Nucleus accumbens (tissue), 56 donors: ENCODE results near the gene ENPP1.
A peak's percentile ranks its signal among the peaks of the same experiment; 100 is the strongest.

Source experiments
- DNase-seq, 56 donors: peaks; one replicate each; lab custom pipeline; 2025; lab: John Stamatoyannopoulos, UW

The ENPP1 gene

DNA sequence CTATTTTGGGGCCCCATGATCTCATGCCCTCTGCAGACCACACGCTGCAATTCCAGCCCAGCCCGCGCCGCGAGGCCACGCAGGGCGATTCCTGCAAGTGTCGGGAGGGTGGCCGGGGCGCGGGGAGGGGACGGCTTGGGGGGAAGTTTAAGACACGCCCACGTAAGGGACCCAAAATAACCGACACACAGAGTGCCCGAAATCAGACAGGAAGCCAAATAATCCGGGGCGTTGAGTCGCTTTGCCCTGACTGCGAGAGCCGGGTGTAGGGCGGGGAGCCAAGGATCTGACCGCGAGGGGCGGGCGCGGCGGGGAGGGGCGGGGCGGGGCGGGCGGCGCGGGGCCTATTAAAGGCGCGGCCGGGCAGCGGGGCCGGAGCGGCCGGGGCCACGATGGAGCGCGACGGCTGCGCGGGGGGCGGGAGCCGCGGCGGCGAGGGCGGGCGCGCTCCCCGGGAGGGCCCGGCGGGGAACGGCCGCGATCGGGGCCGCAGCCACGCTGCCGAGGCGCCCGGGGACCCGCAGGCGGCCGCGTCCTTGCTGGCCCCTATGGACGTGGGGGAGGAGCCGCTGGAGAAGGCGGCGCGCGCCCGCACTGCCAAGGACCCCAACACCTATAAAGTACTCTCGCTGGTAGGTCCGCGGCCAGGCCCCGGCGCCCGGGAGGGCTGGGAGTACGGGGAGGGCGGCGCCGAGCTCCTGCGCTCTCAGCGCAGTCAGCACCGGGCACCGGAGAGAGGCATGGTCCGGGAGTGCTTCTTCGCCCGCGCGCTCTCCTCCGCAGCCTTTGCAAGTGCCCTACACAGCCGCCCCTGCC, at the start of gene ENPP1:
ENPP1 (plus strand) TSS at position 377 of the 816 bp plus-strand sequence; CDS start at position 393, 16 bp downstream.
- DNase-seq: peak in 53 of 56 donors; percentile 7 to 88 (median 57)

DNA sequence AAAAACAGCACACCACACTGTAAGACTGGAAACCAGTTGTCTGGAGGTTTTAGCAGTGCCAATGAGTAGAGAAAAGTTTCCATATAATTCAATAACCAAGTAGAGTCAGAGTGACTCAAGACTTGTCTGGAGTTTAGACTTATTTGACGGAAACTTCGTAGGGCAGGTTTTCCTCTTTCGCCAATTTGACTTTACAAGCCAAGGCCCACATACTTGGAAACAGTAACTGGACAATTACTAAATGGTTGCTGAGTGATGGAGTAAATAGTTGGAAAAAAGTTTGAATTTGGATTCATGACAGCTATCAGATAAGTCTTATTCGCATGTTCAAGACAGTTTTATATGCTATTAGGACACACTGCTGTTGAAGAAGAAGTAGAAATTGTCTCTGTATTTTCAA, 48.9 kb upstream of the ENPP1 start:
- DNase-seq: no peak

DNA sequence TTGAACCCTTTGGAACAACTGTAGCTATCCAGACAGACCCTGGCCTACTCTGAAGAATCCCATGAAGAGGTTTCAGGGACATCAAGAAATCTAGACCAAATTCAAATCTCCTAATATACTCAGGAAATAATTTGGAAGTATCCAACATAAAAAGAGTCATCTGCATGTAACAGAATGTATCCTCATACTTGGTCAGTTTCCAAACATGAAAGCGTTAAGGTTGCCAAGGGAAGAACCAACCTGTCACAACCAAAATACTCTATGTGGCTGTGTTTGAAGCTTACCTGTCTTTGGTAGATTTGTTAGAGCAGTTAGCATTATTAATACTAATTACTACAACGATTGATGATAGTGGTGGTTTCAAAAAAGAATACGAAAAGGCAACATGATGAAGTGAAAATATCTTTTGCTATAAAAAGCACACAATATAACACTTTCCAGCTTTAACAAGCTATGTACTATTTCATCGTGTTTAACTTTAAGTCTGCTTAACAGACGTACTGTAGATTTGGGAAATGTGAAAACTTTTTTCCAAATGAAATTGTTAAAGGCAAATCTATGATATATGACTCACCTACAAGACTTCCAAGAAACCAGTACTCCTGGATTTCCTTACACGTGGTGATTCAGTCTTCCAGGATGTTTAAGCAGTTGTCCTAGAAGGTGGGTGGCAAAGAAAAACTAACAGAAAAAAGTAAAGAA, 46.6 kb upstream of the ENPP1 start:
- no peak for DNase-seq

DNA sequence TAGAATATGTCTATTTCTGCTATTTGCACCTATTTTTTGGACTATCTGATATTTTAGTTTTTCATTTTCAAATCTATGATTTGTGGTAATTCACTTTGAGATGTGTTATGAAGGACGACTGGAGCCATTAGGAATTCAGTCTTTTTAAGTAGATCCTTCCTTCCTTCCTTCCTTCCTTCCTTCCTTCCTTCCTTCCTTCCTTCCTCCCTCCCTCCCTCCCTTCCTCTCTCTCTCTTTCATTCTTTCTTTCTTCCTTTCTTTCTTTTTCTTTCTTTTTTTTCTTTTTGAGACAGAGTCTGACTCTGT, 46.1 kb upstream of the ENPP1 start:
- no peak for DNase-seq

DNA sequence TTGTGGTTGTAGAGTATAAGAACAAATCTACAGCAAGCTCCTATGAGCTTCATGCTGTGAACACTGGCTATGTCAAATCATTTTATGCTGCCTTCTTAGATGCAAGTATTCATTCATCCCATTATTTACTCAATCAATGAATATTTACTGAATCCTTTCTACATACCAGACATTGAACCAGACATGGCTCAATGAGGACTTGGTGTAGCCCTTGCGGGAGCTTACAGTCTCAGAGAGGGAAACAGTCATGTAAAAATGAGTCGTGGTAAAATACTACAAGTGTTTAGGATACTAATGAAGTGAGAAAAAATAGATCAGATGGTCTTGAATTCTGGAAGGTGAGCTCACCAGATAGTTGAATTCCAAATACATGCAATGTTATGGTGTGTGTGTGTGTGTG, 44.8 kb upstream of the ENPP1 start:
- DNase-seq: no peak

DNA sequence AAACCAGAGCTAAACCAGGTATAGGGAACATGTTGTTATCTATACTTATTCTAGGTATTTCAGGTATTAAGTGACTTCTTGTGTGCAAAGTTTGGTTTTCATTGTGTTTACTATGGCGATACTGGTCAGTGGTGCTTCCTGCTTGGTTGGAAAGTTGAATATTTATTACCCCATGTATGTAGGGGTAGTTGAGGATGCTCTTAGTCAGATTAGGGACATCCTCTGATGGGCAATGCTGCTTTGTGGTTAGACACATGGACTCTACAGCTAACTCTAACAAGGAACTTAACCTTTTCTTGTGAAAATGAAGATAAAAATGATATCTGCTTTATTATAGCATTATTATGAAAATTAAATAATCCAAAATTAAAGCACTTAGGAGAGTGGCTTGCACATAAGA, 44.1 kb upstream of the ENPP1 start:
- no peak for DNase-seq

DNA sequence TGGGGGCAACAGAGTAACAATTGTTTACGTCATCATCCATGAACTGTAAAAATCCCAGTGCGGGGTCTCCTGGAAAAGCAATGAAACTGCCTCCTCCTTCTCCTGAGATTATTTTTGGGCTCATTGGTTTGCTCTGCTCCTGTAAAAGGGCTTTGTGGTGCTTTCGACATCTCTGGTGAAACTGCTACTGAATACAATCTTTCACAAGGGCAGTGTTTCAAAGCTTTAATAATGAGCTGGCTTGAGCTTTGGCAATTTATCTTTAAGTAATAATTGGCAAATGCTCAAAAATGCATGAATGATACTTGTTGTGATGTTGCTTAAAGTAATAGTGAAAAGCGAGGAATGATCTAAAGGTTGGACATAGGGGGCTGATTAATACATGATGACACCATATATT, 43.5 kb upstream of the ENPP1 start:
- no peak for DNase-seq

DNA sequence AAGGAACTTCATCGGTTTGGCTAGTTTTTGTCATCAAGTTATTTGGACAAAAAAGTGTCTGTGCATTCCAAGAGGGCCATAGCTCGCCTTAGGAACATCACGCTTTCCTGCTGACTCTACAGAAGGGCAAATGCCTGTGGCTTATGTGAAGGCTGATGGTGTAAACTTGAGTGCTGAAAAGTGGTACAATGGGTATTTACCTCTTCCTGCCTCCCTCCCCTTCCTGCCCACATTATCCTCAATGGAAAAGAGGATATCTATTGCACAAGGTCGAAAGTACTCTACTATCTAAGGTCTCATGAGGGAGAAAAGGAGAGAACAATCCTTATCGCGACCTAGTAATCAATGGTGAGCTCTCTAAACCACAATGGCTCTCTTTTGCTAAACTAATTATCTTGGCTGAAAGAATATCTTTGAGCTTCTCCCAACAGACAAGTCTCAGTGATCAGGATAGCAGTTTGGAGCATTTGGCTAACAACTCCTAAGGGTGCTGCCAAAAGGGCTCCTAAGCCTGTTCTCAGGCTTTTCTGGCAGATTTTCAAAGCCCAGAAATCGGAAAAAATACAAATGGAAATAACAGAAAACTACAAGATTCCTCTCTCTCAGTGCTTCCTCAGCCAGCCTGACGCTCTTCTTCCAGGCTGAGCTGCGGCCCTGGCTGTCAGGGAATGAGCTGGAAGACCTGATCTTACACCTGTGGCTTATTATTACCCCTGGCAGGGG, 42.6 kb upstream of the ENPP1 start:
- DNase-seq: no peak

DNA sequence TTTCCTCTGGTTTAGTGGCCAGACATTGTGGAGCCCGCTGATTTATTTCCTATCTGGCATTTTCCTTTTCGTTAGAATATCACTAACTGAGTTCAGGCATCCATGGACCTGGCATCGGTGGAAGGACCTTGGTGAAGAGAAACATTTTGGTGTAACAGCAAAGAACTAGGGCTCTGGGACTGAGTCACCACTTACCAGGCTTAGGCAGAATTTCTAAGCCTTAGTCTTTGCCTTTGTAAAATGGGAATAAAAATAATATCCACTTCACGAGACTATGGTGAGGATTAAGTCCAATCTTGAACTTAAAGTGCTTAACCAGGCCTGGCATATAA, 42.0 kb upstream of the ENPP1 start:
- DNase-seq: no peak

DNA sequence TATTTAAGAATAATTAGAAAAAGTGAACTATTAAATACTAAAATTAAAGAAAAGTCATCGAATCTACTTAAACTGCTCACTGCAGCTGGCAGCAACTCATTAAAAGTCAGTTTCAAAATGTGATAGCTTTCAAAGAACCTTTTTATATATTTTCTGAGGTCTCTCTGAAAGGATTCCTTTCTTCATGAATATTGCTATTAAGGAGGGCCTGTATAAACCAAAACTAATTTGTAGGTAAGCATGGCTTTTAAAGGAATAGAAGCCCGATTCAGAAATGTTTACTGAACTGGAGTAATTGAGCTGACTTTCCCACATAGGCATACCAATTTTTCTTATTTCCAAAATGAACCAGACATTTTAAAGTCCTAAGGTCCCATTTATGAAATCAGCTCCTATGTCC, 41.2 kb upstream of the ENPP1 start:
- no peak for DNase-seq

DNA sequence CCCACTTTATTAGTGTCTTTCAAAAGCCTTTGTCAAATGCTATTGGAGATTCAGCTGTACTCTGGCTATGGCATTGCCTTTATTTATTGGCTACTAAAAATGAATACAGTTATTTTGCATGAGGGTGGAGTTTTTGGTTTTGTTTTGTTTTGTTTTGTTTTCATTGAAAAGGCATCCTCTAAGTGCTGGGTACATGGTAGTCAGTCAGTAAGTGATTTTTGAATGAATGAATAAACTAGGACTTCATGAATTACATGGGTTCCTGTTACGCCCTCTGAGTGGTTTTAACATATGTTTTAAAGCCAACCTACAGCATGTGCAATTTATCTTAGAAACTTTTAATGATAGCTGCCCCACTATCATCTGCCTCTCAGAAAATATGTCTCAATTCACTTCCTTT, 38.9 kb upstream of the ENPP1 start:
- DNase-seq: no peak

DNA sequence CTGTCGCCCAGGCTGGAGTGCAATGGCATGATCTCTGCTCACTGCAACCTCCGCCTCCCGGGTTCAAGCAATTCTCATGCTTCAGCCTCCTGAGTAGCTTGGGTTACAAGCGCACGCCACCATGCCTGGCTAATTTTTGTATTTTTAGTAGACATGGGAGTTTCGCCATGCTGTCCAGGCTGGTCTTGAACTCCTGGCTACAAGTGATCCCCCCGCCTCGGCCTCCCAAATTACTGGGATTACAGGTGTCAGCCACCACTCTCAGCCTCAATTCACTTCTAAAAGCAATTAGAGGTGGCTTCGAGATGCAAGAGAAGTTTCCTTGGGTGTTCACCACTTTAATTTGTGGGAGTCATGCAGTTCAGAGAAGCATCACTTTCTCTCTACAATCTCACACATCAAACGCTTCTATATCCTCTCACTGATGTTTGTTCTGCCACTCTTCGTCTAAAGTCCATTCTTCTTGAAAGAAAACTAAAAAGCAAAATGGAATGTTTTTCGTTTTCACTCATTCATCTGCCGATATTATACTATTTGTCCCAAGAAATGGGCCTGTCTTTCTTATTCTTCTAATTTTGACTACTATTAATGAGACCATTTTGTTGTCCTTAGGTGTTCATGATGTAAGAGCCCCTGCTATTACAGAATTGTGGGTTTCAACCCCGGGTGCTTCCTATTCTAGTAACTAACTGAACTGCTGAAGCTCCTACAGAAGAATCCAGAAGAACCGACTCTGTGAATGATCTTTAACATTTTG, 38.3 kb upstream of the ENPP1 start:
- no peak for DNase-seq

DNA sequence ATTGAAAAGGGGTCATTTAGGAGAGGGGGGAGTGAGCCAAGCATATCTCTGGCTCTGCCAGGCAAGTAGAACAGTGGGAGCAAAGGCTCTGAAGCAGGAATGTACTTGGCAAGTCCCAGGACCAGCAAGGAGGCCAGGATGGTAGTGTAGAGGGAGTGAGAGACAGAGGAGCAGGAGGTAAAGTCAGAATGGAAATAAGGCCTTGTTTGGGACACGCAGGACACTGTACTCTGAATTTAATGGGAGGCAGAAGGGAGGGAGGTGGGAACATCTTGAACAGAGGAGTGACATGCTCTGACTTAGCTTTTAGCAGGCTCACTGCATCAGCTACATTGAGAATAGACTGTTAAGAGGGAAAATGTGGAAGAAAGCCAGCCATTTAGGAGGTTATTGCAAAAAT, 37.0 kb upstream of the ENPP1 start:
- DNase-seq: no peak

DNA sequence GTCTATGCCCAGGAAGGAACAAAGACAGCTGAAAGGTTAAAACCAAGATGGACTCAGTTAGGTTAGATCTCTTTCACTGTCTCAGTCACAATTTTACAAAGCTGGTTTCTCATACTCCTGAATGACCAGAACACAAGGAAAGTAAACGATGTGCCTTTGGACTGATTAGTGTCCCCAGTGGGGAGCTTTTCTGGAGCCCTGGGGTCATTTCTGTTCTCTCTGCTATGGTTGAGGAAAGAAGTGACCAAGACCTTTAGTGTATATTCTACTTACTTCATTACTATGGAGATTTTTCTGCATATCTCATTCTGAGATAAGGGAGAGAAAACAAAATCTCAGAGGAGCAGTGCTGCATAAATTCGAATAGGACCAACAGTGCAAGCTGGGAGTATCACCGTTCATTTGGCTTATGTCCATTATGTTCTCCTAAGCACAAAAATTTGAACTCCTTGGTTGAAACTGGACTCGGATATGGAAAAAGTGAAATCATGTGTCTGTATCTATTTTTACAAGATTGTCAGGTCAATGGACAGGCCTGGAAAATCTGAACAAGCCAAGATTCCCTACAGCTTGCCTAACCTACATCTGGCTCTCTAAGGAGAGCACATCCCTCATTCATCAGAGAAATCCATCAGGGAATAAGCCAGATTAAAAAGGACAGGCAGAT, 34.4 kb upstream of the ENPP1 start:
- no peak for DNase-seq

DNA sequence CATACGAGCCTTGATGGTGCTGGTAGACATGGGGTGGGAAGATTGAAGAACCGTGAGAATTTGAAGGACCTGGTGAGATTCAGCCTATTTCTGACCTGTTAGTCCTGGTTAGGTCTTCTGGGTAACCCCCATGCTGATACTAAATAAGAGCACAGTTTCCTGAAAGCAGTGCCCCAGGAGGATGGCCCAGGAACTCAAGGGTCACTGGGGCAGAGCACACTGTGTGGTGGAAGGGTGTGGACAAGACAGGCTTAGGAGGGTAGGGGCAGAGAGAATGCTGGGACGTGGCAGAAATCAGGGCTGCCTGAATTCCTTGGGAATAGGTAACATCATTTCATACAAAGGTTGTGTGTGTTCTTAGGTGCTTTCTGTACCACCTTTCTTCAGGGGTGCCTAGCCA, 31.9 kb upstream of the ENPP1 start:
- no peak for DNase-seq

DNA sequence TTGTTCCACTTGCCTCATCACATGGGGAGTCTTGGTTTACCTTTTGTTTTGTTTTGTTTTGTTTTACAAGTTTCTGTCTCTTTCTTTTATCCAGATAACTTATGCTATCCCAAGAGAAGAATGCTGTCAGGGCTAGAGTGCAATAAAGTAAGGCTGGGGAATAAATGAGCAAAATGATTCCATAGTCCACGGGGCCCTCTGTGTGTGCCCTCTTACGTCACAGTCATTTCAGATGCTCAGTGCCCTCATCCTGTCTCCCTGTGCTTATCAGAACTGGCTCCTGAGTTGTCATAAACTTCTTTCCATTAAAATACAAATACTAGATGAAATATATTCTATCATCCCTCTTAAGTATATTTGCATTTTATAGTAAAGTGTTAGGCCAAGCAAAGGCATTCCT, 30.8 kb upstream of the ENPP1 start:
- DNase-seq: no peak

DNA sequence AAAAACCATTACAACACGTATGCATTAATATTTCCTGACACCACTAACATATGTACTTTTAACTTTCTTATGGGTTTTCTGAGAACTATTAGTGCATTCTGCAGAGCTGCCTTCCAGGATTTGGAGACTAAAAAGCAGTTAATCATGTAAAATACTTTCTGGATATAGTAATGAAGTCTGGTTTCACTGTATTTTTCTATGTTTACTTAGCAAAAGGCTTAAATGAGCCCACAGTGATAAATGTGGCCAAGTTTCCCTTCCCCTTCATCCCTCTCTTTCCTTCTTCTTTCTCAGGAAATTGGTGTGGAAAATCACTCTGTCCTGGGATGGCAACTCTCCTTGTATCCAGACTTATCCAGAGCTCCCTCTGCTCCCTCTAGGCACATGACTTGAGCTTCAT, 29.7 kb upstream of the ENPP1 start:
- DNase-seq: no peak

DNA sequence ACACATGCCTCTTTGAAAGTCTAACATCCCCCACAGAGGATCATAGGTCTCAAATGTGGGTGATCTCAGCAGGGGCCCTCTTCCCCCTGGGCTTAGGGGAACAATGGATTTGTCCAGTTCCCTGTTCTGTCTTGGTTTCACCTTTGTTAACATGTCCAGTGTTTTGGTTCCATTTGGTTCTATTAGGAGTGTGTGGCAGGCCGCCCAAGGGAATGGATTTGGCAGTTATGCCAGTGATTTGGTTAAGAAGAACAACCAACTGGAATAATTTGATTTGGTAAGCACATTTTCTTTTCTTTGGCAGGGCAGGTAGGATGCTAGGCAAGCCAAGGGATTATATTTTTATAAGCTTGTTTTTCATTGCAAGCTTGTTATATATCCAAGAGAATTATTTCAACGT, 28.5 kb upstream of the ENPP1 start:
- peak in 4 of 56 donors; percentile 0 to 2 (median 1) for DNase-seq

DNA sequence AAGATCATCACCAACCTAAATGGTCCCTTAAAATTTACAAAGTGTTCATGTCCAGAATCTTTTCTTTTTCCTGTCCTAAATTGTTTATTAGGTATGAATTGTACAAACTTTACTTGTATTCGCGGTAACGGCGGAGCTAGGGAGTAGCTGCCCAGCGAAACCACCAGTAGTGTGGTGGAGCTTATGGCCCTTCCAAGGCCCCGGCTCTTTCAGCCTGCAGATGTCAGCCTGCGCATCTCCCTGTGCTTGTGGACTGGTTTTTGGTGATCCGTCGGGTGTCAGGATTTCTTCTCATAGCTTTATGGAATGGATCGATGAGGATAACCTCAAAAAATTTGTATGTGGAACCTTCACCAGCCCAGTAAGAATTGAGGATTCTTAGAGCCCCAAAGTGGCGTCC, 27.2 kb upstream of the ENPP1 start:
- DNase-seq: no peak

DNA sequence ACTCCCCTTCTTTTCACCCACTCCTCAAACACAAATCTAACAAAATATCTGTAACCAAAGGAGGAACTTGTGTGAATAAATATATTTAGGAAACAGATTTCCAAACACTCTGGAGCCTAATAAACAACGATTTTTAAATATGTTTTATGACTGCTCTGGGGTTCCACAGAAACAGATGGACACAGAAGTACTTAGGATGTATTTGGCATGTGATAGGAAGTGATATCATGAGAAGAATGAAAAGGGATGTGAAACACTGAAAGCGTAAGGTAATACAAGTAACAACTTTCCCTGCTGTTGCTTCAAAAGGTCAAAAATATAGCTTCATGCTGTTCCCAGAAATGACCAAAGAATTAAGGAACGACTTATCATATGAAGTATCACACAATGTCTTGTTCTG, 26.1 kb upstream of the ENPP1 start:
- no peak for DNase-seq

DNA sequence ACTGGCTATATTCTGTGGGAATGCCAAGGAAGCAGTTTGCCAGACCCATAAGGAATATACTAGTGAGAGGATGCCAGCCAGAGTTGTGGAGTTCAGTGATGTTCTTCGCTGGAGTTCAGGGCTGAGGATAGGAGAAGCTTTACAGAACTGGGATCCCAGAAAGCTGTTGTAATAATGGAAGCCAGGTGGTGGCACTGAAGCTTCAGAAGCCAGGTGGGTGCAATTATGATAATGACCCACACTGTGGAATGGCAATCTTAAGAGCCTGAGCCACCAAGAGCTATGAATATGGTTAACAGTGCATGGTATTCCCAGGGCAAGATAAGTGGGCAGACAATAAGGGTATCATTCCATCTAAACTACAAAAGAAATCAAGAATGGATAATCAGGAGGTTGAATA, 25.1 kb upstream of the ENPP1 start:
- no peak for DNase-seq
